Smooth muscle cell (in vitro differentiated cells): ENCODE measurements around the gene LIN37. TPM values are rescaled to one million over a fixed set of nuclear protein-coding genes. Genes with fewer than 3 reads are reported as not detected.

Source experiments
- DNase-seq: peaks from one replicate; lab custom pipeline; 2025; ENCODE audit not compliant: unreplicated experiment; lab: John Stamatoyannopoulos, UW
- H2AFZ ChIP-seq: fragments of 200-600 bp; sonication (generic); 2 replicates; pipeline ENCODE4 v1.6.0; 2016; ENCODE audit warnings: antibody characterized with exemption, low read depth, mild to moderate bottlenecking
- H3F3A ChIP-seq: fragments of 200-600 bp; sonication (generic); 2 replicates; pipeline ENCODE4 v1.6.0; 2017; ENCODE audit warnings: antibody characterized with exemption, low read depth
- H3K27ac ChIP-seq: fragments of 200-600 bp; sonication (generic); 2 replicates; pipeline ENCODE4 v1.5.1; 2016; ENCODE audit warnings: low read depth, mild to moderate bottlenecking
- H3K27me3 ChIP-seq: fragments of 200-600 bp; sonication (generic); 2 replicates; pipeline ENCODE4 v1.6.1; 2016; ENCODE audit warnings: low read depth, mild to moderate bottlenecking
- H3K36me3 ChIP-seq: fragments of 200-600 bp; sonication (generic); 2 replicates; pipeline ENCODE4 v1.5.1; 2016; ENCODE audit warnings: low read depth
- H3K4me1 ChIP-seq: fragments of 200-600 bp; sonication (generic); 2 replicates; pipeline ENCODE4 v1.5.1; 2016; ENCODE audit warnings: low read depth
- H3K4me2 ChIP-seq: fragments of 200-600 bp; sonication (generic); 2 replicates; pipeline ENCODE4 v1.6.0; 2016; ENCODE audit warnings: mild to moderate bottlenecking
- H3K4me3 ChIP-seq: fragments of 200-600 bp; sonication (generic); 2 replicates; pipeline ENCODE4 v1.5.1; 2016; ENCODE audit warnings: mild to moderate bottlenecking
- H3K79me2 ChIP-seq: fragments of 200-600 bp; sonication (generic); 2 replicates; pipeline ENCODE4 v1.6.0; 2016; ENCODE audit warnings: low read depth, mild to moderate bottlenecking
- H3K9ac ChIP-seq: fragments of 200-600 bp; sonication (generic); 2 replicates; pipeline ENCODE4 v1.6.0; 2016; ENCODE audit warnings: low read depth
- H3K9me3 ChIP-seq: fragments of 200-600 bp; sonication (generic); replicated peaks from 2 replicates; pipeline ENCODE4 v1.5.1; 2016; ENCODE audit warnings: low read depth
- H4K20me1 ChIP-seq: fragments of 200-600 bp; sonication (generic); 2 replicates; pipeline ENCODE4 v1.6.0; 2016; ENCODE audit warnings: low read depth
- WGBS: methylation state at CpG from one replicate; pipeline ENCODE4 v1.1.7; 2016; ENCODE audit warnings: low lambda C conversion rate; 5-methylcytosine and 5-hydroxymethylcytosine counted together
- polyA plus RNA-seq: library from polyadenylated mRNA; unstranded; fragments of >200 nt; fragmentation: Nextera tagmentation; extraction: Ambion mirVana; gene quantifications from 2 replicates; pipeline ENCODE4 v1.2.1, GENCODE V29; 2016
- total RNA-seq: library from RNA; depleted of rRNA; stranded (reverse); fragments of >200 nt; gene quantifications from 2 replicates; pipeline ENCODE4 v1.2.3, GENCODE V29; 2014
- TF ChIP-seq, protein P1 (sequence below): fragments of 200-600 bp; sonication (generic); IDR thresholded peaks from 2 replicates; pipeline ENCODE4 v1.5.1; 2017; ENCODE audit warnings: borderline replicate concordance, mild to moderate bottlenecking, antibody characterized with exemption; ENCODE audit not compliant: insufficient read depth, poor library complexity, severe bottlenecking

Gene LIN37
- total and polyA plus RNA-seq, 2 experiments from 2014 or later, result 16.4 to 17.8 TPM

DNA sequence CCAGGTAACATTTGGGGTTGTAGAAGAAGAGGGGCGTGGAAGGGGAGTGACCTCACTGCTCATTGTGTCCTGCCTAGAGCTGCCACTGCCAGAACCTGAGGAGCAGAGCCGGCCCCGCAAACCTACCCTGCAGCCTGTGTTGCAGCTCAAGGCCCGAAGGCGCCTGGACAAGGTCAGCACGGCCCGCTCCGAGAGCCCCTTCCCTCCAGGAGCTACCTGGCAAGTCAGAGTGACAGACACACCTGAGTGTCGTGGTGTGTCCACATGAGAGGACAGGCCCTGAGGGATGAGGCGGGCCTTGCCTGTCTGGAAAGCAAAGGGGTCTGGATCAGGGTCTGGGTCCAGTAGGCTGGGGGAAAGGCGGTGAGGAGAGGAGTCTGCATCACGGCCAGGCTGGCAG is 23.8 kb upstream of the LIN37 start:
- Histone ChIP-seq H4K20me1 (peaks cover 16% of the 10 kb centered on the region), H3F3A (no peaks in the 10 kb centered on the region), H3K79me2 (peaks cover 25% of the 10 kb centered on the region), H3K4me2 (no peak overlapping the region), H3K9ac (no peak overlapping the region), H3K4me3 (no peak overlapping the region), H3K27me3 (no peaks in the 10 kb centered on the region), H3K36me3 (peaks cover 6% of the 10 kb centered on the region), H3K9me3 (no peaks in the 10 kb centered on the region), H2AFZ (no peak overlapping the region), H3K27ac (no peak overlapping the region), H3K4me1 (no peaks in the 10 kb centered on the region)
- 98% methylated on average over 11 of the region's 12 CpGs for WGBS
- TF ChIP-seq, protein P1, sequence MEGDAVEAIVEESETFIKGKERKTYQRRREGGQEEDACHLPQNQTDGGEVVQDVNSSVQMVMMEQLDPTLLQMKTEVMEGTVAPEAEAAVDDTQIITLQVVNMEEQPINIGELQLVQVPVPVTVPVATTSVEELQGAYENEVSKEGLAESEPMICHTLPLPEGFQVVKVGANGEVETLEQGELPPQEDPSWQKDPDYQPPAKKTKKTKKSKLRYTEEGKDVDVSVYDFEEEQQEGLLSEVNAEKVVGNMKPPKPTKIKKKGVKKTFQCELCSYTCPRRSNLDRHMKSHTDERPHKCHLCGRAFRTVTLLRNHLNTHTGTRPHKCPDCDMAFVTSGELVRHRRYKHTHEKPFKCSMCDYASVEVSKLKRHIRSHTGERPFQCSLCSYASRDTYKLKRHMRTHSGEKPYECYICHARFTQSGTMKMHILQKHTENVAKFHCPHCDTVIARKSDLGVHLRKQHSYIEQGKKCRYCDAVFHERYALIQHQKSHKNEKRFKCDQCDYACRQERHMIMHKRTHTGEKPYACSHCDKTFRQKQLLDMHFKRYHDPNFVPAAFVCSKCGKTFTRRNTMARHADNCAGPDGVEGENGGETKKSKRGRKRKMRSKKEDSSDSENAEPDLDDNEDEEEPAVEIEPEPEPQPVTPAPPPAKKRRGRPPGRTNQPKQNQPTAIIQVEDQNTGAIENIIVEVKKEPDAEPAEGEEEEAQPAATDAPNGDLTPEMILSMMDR, result no peak
- no peak for DNase-seq

DNA sequence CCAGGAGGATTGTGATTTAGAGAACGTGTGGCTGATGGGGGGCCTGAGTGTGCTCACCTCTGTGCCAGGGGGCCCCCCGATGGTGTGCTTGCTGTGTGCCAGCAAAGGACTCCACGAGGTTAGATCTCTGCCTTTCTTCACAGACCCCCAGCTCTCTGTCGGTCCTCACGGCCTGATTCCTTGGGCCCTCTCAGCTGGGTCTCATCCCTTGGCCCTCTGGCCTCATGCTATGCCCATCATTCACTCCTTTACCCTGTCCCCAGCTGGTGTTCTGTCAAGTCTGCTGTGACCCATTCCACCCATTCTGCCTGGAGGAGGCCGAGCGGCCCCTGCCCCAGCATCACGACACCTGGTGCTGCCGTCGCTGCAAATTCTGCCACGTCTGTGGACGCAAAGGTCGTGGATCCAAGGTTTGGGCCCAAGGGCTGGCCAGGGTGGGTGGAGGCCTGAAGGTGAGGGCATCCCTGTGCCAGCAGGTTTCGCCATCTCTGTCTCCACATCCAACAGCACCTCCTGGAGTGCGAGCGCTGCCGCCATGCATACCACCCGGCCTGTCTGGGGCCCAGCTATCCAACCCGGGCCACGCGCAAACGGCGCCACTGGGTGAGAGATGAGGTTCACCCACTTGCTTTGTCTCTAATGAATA is 23.0 kb upstream of the LIN37 start:
- Histone ChIP-seq H3K79me2 (peaks cover 17% of the 10 kb centered on the region), H3K4me2 (no peak overlapping the region), H3K9me3 (no peaks in the 10 kb centered on the region), H3K4me3 (no peak overlapping the region), H4K20me1 (peaks cover 8% of the 10 kb centered on the region), H3K9ac (no peak overlapping the region), H3K27me3 (no peaks in the 10 kb centered on the region), H3F3A (no peaks in the 10 kb centered on the region), H3K36me3 (peaks cover 6% of the 10 kb centered on the region), H3K4me1 (no peaks in the 10 kb centered on the region), H2AFZ (no peak overlapping the region), H3K27ac (no peak overlapping the region)
- 97% methylated on average over 23 of the region's 23 CpGs for WGBS
- DNase-seq, result no peak
- TF ChIP-seq, protein P1, result no peak

DNA sequence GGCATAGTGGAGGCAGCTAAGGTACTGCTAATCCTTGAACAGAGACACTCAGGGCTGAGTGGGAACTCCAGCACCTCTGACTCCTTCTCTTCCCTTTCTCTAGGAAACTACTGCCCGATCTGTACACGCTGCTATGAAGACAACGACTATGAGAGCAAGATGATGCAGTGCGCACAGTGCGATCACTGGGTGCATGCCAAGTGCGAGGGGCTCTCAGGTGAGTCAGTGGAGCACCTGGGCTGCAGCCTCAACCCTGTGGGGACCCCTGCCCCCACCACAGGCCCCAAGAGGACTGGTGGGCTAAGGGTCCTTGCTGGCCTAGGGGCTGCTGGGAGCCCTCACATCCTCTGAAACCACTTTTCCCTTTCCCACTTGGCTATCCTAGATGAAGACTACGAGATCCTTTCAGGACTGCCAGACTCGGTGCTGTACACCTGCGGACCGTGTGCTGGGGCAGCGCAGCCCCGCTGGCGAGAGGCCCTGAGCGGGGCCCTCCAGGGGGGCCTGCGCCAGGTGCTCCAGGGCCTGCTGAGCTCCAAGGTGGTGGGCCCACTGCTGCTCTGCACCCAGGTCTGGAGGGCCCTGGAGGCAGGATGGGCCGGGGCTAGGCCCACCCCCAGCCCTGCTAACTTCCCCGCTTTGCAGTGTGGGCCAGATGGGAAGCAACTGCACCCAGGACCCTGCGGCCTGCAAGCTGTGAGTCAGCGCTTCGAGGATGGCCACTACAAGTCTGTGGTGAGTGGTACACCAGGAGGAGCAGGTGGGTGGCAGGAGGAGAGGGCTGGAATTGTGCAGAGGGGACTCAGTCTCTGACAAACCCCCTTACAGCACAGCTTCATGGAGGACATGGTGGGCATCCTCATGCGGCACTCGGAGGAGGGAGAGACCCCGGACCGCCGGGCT is 21.1 kb upstream of the LIN37 start:
- DNase-seq, result no peak
- WGBS, result 97% methylated on average over 25 of the region's 25 CpGs
- Histone ChIP-seq H2AFZ (no peak overlapping the region), H3K4me3 (no peak overlapping the region), H3K4me2 (no peak overlapping the region), H3K79me2 (peaks cover 4% of the 10 kb centered on the region), H3K9ac (no peak overlapping the region), H4K20me1 (peaks cover 12% of the 10 kb centered on the region), H3K9me3 (no peaks in the 10 kb centered on the region), H3K4me1 (no peaks in the 10 kb centered on the region), H3K36me3 (peaks cover 6% of the 10 kb centered on the region), H3K27ac (no peak overlapping the region), H3F3A (no peaks in the 10 kb centered on the region), H3K27me3 (no peaks in the 10 kb centered on the region)
- TF ChIP-seq, protein P1, result no peak
